Measurements from ENCODE around the gene ST6GALNAC2. TPM values are rescaled to one million over a fixed set of nuclear protein-coding genes. Genes with fewer than 3 reads are reported as not detected.
A peak's percentile ranks its signal among the peaks of the same experiment; 100 is the strongest.
"Not testable (repeated sequence)": the region's sequence is repeated elsewhere in the genome, so short reads cannot be mapped to it uniquely, and the experiment has no call there.

Gene ST6GALNAC2
- total RNA-seq, 2 donors from 2014 or later, result 0.62 TPM; not detected in 1

- no peaks in the 10 kb centered on the region for H3K36me3 Mint-ChIP-seq
- H3K4me1 Mint-ChIP-seq (ENCODE audit: low read depth in 2 of 2), result peaks cover 5 to 9% of the 10 kb centered on the region in 2 donors
- no peaks in the 10 kb centered on the region for H3K9me3 Mint-ChIP-seq
- peak in 1 of 2 donors; percentile 53 for ATAC-seq
- no peak for DNase-seq (ENCODE audit: low spot score)
- no peak overlapping the region for H3K4me3 Mint-ChIP-seq
- no peak overlapping the region for H3K27ac Mint-ChIP-seq
- peaks cover 0 to 12% of the 10 kb centered on the region in 2 donors for H3K27me3 Mint-ChIP-seq
These were observed 27.6 kb upstream of the ST6GALNAC2 start for GRCh38 chr17:76612977-76613851.

- Mint-ChIP-seq H3K27ac (no peak overlapping the region), H3K4me1 (ENCODE audit: low read depth in 2 of 2) (peaks cover 5 to 9% of the 10 kb centered on the region in 2 donors)
- no peak for ATAC-seq
These were observed 26.8 kb upstream of the ST6GALNAC2 start for GRCh38 chr17:76612465-76612864.

GRCh38 chr17:76611758-76612157 is 26.1 kb upstream of the ST6GALNAC2 start:
- ATAC-seq, result no peak

More at GRCh38 chr17:76612465-76612864, 26.8 kb upstream of the ST6GALNAC2 start:
- Mint-ChIP-seq H3K4me3 (no peak overlapping the region), H3K9me3 (no peaks in the 10 kb centered on the region), H3K36me3 (no peaks in the 10 kb centered on the region), H3K27me3 (peaks cover 0 to 12% of the 10 kb centered on the region in 2 donors)
- DNase-seq (ENCODE audit: low spot score), result no peak

GRCh38 chr17:76611080-76611749 is 25.6 kb upstream of the ST6GALNAC2 start:
- not testable (repeated sequence) for H3K9me3 Mint-ChIP-seq; H3K27ac Mint-ChIP-seq; H3K36me3 Mint-ChIP-seq; ATAC-seq; H3K4me1 Mint-ChIP-seq (ENCODE audit: low read depth in 2 of 2); DNase-seq (ENCODE audit: low spot score); H3K4me3 Mint-ChIP-seq
- H3K27me3 Mint-ChIP-seq, result peaks cover 0 to 12% of the 10 kb centered on the region in 2 donors

More at GRCh38 chr17:76611758-76612157, 26.1 kb upstream of the ST6GALNAC2 start:
- no peak overlapping the region for H3K27ac Mint-ChIP-seq
- no peak for DNase-seq (ENCODE audit: low spot score)
- H3K36me3 Mint-ChIP-seq, result no peaks in the 10 kb centered on the region
- peaks cover 5 to 9% of the 10 kb centered on the region in 2 donors for H3K4me1 Mint-ChIP-seq (ENCODE audit: low read depth in 2 of 2)
- peaks cover 0 to 12% of the 10 kb centered on the region in 2 donors for H3K27me3 Mint-ChIP-seq
- H3K9me3 Mint-ChIP-seq, result no peaks in the 10 kb centered on the region
- no peak overlapping the region for H3K4me3 Mint-ChIP-seq

GRCh38 chr17:76606685-76607084 is 21.0 kb upstream of the ST6GALNAC2 start:
- not testable (repeated sequence) for ATAC-seq; H3K36me3 Mint-ChIP-seq; H3K9me3 Mint-ChIP-seq; H3K27ac Mint-ChIP-seq; DNase-seq (ENCODE audit: low spot score); H3K4me3 Mint-ChIP-seq; H3K4me1 Mint-ChIP-seq (ENCODE audit: low read depth in 2 of 2)
- H3K27me3 Mint-ChIP-seq, result peaks cover 5 to 18% of the 10 kb centered on the region in 2 donors

GRCh38 chr17:76601065-76601464 is 15.4 kb upstream of the ST6GALNAC2 start:
- Mint-ChIP-seq H3K4me3 (no peak overlapping the region), H3K27me3 (peaks cover 7 to 11% of the 10 kb centered on the region in 2 donors), H3K27ac (no peak overlapping the region), H3K4me1 (ENCODE audit: low read depth in 2 of 2) (no peaks in the 10 kb centered on the region), H3K36me3 (no peaks in the 10 kb centered on the region), H3K9me3 (no peaks in the 10 kb centered on the region)
- DNase-seq (ENCODE audit: low spot score) (no peak), ATAC-seq (no peak)

- no peaks in the 10 kb centered on the region for H3K4me1 Mint-ChIP-seq (ENCODE audit: low read depth in 2 of 2)
- ATAC-seq, result no peak
- H3K9me3 Mint-ChIP-seq, result no peaks in the 10 kb centered on the region
- no peak for DNase-seq (ENCODE audit: low spot score)
- no peak overlapping the region for H3K27ac Mint-ChIP-seq
- no peaks in the 10 kb centered on the region for H3K36me3 Mint-ChIP-seq
- H3K4me3 Mint-ChIP-seq, result no peak overlapping the region
- peaks cover 7 to 13% of the 10 kb centered on the region in 2 donors for H3K27me3 Mint-ChIP-seq
These were observed 14.2 kb upstream of the ST6GALNAC2 start for GRCh38 chr17:76599694-76600460.

GRCh38 chr17:76598004-76598439 is 12.4 kb upstream of the ST6GALNAC2 start:
- Mint-ChIP-seq H3K4me3 (no peak overlapping the region), H3K9me3 (no peaks in the 10 kb centered on the region), H3K27ac (no peak overlapping the region), H3K4me1 (ENCODE audit: low read depth in 2 of 2) (no peaks in the 10 kb centered on the region), H3K36me3 (no peaks in the 10 kb centered on the region), H3K27me3 (peaks cover 7 to 17% of the 10 kb centered on the region in 2 donors)
- ATAC-seq (no peak), DNase-seq (ENCODE audit: low spot score) (no peak)

- Mint-ChIP-seq H3K36me3 (no peaks in the 10 kb centered on the region), H3K4me1 (ENCODE audit: low read depth in 2 of 2) (no peaks in the 10 kb centered on the region), H3K27ac (no peak overlapping the region), H3K27me3 (peaks cover 7 to 14% of the 10 kb centered on the region in 2 donors), H3K9me3 (no peaks in the 10 kb centered on the region), H3K4me3 (no peak overlapping the region)
- no peak for ATAC-seq
- no peak for DNase-seq (ENCODE audit: low spot score)
These were observed 11.7 kb upstream of the ST6GALNAC2 start for GRCh38 chr17:76597156-76598003.

- Mint-ChIP-seq H3K4me1 (ENCODE audit: low read depth in 2 of 2) (no peaks in the 10 kb centered on the region), H3K27me3 (peaks cover 4 to 16% of the 10 kb centered on the region in 2 donors), H3K36me3 (no peaks in the 10 kb centered on the region), H3K9me3 (no peaks in the 10 kb centered on the region), H3K4me3 (no peak overlapping the region), H3K27ac (no peak overlapping the region)
- no peak for ATAC-seq
- no peak for DNase-seq (ENCODE audit: low spot score)
These were observed 9.0 kb upstream of the ST6GALNAC2 start for GRCh38 chr17:76594690-76595089.

GRCh38 chr17:76593959-76594358 is 8.3 kb upstream of the ST6GALNAC2 start:
- H3K36me3 Mint-ChIP-seq, result no peaks in the 10 kb centered on the region
- no peak for ATAC-seq
- no peak for DNase-seq (ENCODE audit: low spot score)
- H3K27ac Mint-ChIP-seq, result no peak overlapping the region
- H3K4me1 Mint-ChIP-seq (ENCODE audit: low read depth in 2 of 2), result no peaks in the 10 kb centered on the region
- H3K27me3 Mint-ChIP-seq, result peaks cover 11 to 21% of the 10 kb centered on the region in 2 donors
- no peaks in the 10 kb centered on the region for H3K9me3 Mint-ChIP-seq
- H3K4me3 Mint-ChIP-seq, result no peak overlapping the region

- no peaks in the 10 kb centered on the region for H3K36me3 Mint-ChIP-seq
- ATAC-seq (no peak), DNase-seq (ENCODE audit: low spot score) (no peak)
- H3K4me3 Mint-ChIP-seq, result no peak overlapping the region
- no peaks in the 10 kb centered on the region for H3K4me1 Mint-ChIP-seq (ENCODE audit: low read depth in 2 of 2)
- no peaks in the 10 kb centered on the region for H3K9me3 Mint-ChIP-seq
- H3K27ac Mint-ChIP-seq, result no peak overlapping the region
- H3K27me3 Mint-ChIP-seq, result peaks cover 16 to 25% of the 10 kb centered on the region in 2 donors
These were observed 7.7 kb upstream of the ST6GALNAC2 start for GRCh38 chr17:76593384-76593826.

- no peak overlapping the region for H3K4me3 Mint-ChIP-seq
- peaks cover 31 to 32% of the 10 kb centered on the region in 2 donors for H3K27me3 Mint-ChIP-seq
- H3K27ac Mint-ChIP-seq, result no peak overlapping the region
- no peaks in the 10 kb centered on the region for H3K36me3 Mint-ChIP-seq
- ATAC-seq (no peak), DNase-seq (ENCODE audit: low spot score) (no peak)
- peaks cover 0 to 9% of the 10 kb centered on the region in 2 donors for H3K4me1 Mint-ChIP-seq (ENCODE audit: low read depth in 2 of 2)
- no peaks in the 10 kb centered on the region for H3K9me3 Mint-ChIP-seq
These were observed 2.5 kb upstream of the ST6GALNAC2 start for GRCh38 chr17:76588182-76588581.
